Measurements from ENCODE around the gene HNF1B. TPM values are rescaled to one million over a fixed set of nuclear protein-coding genes. Genes with fewer than 3 reads are reported as not detected.

Gene HNF1B
- total and polyA plus RNA-seq, 4 experiments from 2014 or later, result not detected

DNA sequence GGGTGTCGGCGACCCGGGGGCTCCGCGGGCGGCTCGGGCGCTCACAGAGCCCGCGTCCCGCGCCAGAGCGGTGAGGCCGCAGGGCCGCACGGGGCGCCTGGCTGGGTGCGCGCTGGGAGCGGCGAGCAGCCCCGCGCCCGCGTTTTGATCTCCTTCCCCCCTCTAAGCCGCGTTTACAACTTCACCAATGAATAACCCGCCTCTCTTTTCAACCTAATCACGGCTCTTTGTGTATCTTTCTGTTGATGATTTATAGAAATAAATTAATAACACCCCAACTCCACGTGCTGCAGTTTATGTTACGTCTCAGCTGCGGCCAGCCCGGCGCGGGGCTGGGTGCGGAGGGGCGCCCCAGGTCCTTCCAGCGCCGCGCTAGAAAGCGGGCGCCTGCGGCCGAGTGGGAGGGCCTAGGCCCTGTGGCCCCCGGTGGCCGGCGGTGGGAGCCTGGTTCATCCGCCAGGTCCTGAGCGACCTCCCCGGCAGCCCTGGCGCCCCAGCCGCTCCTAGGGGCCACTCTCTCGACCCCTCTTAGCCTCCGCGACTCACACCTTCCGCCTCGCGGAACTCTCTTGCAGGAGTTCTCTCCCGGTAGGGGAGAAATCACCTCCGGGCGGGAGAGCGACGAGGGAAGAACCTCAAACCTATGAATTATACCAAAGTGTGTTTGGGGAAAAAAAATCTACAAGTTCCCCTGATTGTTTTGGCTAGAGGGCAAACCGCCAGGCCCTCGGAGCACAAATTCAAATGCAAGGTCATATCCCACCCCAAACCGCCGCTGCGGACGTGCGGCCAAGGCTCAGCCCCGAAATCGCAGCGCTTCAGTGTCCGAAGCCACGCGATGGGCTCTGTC is 1.9 kb downstream of the HNF1B start:
- no peak overlapping the region for H3K4me3 ChIP-seq (ENCODE audit: low read length in 2 of 2)
- POLR2A ChIA-PET (ENCODE audit: partially characterized antibody), result no interaction called here
- CTCF ChIA-PET (ENCODE audit: partially characterized antibody), result no interaction called here
- Mint-ChIP-seq H3K9me3 (peaks cover 0 to 2% (median 0%) of the 10 kb centered on the region in 8 donors), H3K36me3 (no peaks in the 10 kb centered on the region), H3K4me3 (peak overlapping the region; percentile 49 to 85 (median 65)), H3K27me3 (peaks cover 52 to 68% of the 10 kb centered on the region in 2 donors), H3K27ac (peak overlapping the region in 1 of 7 donors; percentile 18), H3K4me1 (peaks cover 11 to 34% (median 22%) of the 10 kb centered on the region in 4 donors)
- H3K36me3 ChIP-seq (ENCODE audit: insufficient read depth, low read length), result no peaks in the 10 kb centered on the region
- H3K9me3 ChIP-seq (ENCODE audit: control insufficient read depth in 1 of 2, low read length in 2 of 2), result no peaks in the 10 kb centered on the region
- H3K27me3 ChIP-seq (ENCODE audit: insufficient read depth, low read length), result peaks cover 61% of the 10 kb centered on the region
- peak in 2 of 5 donors; percentile 10 to 12 for DNase-seq
- peaks cover 41% of the 10 kb centered on the region for H3K4me1 ChIP-seq (ENCODE audit: insufficient read depth, low read length)
- intact Hi-C loops (cut with micrococcal nuclease), result no loop called here
- no peak overlapping the region for H3K27ac ChIP-seq (ENCODE audit: low read depth, low read length)

DNA sequence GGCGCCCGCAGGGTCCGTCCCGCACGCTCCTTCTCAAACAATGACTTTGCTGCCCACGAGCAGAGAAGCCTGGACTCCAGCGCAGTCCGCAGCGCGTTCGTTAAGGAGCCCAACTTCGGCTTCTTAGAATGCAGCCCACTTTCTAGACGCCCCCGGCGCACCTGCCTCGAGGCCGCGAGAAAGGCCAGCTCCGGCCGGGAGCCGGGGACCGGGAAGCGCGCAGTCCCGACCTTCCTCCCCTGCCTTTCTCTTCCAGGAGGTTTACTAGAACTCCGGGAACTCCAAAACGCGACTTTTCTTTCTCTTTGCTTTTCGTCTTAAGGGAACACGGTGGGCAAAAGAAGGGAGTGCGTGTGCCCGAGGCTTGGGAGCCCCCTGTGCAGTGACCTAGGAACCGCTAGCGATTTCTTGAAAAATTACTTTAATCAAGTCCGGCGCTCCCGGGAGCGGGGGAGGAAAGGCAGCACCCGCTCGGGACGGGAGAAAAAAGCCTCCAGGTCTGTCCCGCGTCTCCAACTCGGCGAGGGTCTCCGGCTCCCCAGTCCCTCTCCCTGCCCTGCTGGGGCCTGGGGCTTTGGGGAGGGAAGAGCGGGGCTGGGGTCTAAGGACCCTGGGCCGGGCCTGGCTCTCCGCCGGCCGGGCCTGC is 2.6 kb downstream of the HNF1B start:
- H3K9me3 ChIP-seq (ENCODE audit: control insufficient read depth in 1 of 2, low read length in 2 of 2), result no peaks in the 10 kb centered on the region
- DNase-seq, result peak in 1 of 5 donors; percentile 3
- H3K27ac ChIP-seq (ENCODE audit: low read depth, low read length), result no peak overlapping the region
- H3K27ac Mint-ChIP-seq, result no peak overlapping the region
- H3K4me1 ChIP-seq (ENCODE audit: insufficient read depth, low read length), result peaks cover 41% of the 10 kb centered on the region
- H3K4me3 Mint-ChIP-seq, result peak overlapping the region; percentile 31 to 80 (median 48)
- POLR2A ChIA-PET (ENCODE audit: partially characterized antibody), result no interaction called here
- H3K27me3 Mint-ChIP-seq, result peaks cover 52 to 62% of the 10 kb centered on the region in 2 donors
- CTCF ChIA-PET (ENCODE audit: partially characterized antibody), result no interaction called here
- H3K9me3 Mint-ChIP-seq, result peaks cover 0 to 2% (median 0%) of the 10 kb centered on the region in 8 donors
- peaks cover 11 to 34% (median 22%) of the 10 kb centered on the region in 4 donors for H3K4me1 Mint-ChIP-seq
- intact Hi-C loops (cut with micrococcal nuclease), result no loop called here
- no peaks in the 10 kb centered on the region for H3K36me3 Mint-ChIP-seq
- H3K36me3 ChIP-seq (ENCODE audit: insufficient read depth, low read length), result no peaks in the 10 kb centered on the region
- peaks cover 63% of the 10 kb centered on the region for H3K27me3 ChIP-seq (ENCODE audit: insufficient read depth, low read length)
- no peak overlapping the region for H3K4me3 ChIP-seq (ENCODE audit: low read length in 2 of 2)

GRCh38 chr17:37741341-37742115 is 3.3 kb downstream of the HNF1B start:
- DNase-seq, result no peak
- ChIA-PET POLR2A (ENCODE audit: partially characterized antibody) (no interaction called here), CTCF (ENCODE audit: partially characterized antibody) (no interaction called here)
- Histone ChIP-seq H3K27me3 (ENCODE audit: insufficient read depth, low read length) (peaks cover 63% of the 10 kb centered on the region), H3K4me3 (ENCODE audit: low read length in 2 of 2) (no peak overlapping the region), H3K36me3 (ENCODE audit: insufficient read depth, low read length) (no peaks in the 10 kb centered on the region), H3K9me3 (ENCODE audit: control insufficient read depth in 1 of 2, low read length in 2 of 2) (no peaks in the 10 kb centered on the region), H3K27ac (ENCODE audit: low read depth, low read length) (no peak overlapping the region), H3K4me1 (ENCODE audit: insufficient read depth, low read length) (peaks cover 41% of the 10 kb centered on the region)
- Mint-ChIP-seq H3K4me1 (peaks cover 11 to 34% (median 22%) of the 10 kb centered on the region in 4 donors), H3K27me3 (peaks cover 55 to 63% of the 10 kb centered on the region in 2 donors), H3K27ac (no peak overlapping the region), H3K9me3 (peaks cover 0 to 2% (median 0%) of the 10 kb centered on the region in 8 donors), H3K36me3 (no peaks in the 10 kb centered on the region), H3K4me3 (peak overlapping the region in 5 of 8 donors; percentile 36 to 72 (median 46))
- intact Hi-C loops (cut with micrococcal nuclease), result no loop called here

GRCh38 chr17:37740915-37741314 is 3.9 kb downstream of the HNF1B start:
- peaks cover 0 to 2% (median 0%) of the 10 kb centered on the region in 8 donors for H3K9me3 Mint-ChIP-seq
- no peak overlapping the region for H3K27ac Mint-ChIP-seq
- ChIA-PET POLR2A (ENCODE audit: partially characterized antibody) (no interaction called here), CTCF (ENCODE audit: partially characterized antibody) (no interaction called here)
- peaks cover 41% of the 10 kb centered on the region for H3K4me1 ChIP-seq (ENCODE audit: insufficient read depth, low read length)
- no peaks in the 10 kb centered on the region for H3K9me3 ChIP-seq (ENCODE audit: control insufficient read depth in 1 of 2, low read length in 2 of 2)
- no peak overlapping the region for H3K27ac ChIP-seq (ENCODE audit: low read depth, low read length)
- H3K4me3 ChIP-seq (ENCODE audit: low read length in 2 of 2), result no peak overlapping the region
- intact Hi-C loops (cut with micrococcal nuclease), result no loop called here
- peaks cover 54 to 64% of the 10 kb centered on the region in 2 donors for H3K27me3 Mint-ChIP-seq
- peaks cover 60% of the 10 kb centered on the region for H3K27me3 ChIP-seq (ENCODE audit: insufficient read depth, low read length)
- DNase-seq, result no peak
- no peak overlapping the region for H3K4me3 Mint-ChIP-seq
- H3K4me1 Mint-ChIP-seq, result peaks cover 11 to 33% (median 22%) of the 10 kb centered on the region in 4 donors
- no peaks in the 10 kb centered on the region for H3K36me3 ChIP-seq (ENCODE audit: insufficient read depth, low read length)
- H3K36me3 Mint-ChIP-seq, result no peaks in the 10 kb centered on the region

DNA sequence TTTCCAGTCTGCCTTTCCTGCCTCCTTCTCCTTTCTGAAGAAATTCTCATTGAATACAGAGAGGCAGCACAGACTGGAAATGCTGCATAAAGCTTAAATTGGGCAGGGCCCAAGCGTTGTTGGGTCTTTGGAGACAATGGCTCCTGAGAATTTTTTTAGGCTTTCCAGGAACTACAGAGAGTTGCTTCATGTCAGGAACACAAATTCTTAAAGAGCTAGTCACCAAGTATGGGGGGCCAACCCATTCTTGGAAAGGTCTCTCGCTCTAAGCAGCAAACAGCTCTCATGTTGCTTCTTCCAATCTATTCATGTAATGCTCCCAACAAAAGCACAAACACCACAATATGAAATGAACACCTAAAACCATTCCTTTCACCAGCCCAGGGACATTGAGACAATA is 6.9 kb downstream of the HNF1B start:
- Mint-ChIP-seq H3K27ac (no peak overlapping the region), H3K36me3 (no peaks in the 10 kb centered on the region)
- CTCF ChIA-PET (ENCODE audit: partially characterized antibody), result no interaction called here

DNA sequence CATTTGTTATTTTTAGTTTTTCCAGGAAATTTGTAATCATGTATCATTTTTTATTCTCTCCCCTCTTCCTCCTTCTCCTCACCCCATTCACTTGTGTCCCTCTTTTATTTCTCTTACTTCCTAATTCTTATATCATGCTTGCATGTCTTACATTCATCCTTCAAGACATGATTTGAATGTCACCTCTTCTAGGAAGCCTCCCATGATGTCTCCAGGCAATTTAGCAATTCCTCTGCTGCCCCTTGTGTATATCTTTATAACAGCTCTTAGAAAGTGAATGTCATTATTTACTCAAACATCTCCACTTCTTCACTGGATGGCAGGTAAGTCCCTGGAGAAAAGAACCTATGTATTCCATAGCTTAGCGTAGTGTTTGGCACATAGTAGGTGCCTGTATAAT is 7.8 kb downstream of the HNF1B start:
- H3K27me3 Mint-ChIP-seq, result peaks cover 41 to 45% of the 10 kb centered on the region in 2 donors

More for the DNA sequence above, 6.9 kb downstream of the HNF1B start:
- no peak for DNase-seq
- H3K27me3 Mint-ChIP-seq, result peaks cover 42 to 48% of the 10 kb centered on the region in 2 donors
- Histone ChIP-seq H3K36me3 (ENCODE audit: insufficient read depth, low read length) (no peaks in the 10 kb centered on the region), H3K4me1 (ENCODE audit: insufficient read depth, low read length) (peaks cover 14% of the 10 kb centered on the region), H3K27ac (ENCODE audit: low read depth, low read length) (no peak overlapping the region), H3K27me3 (ENCODE audit: insufficient read depth, low read length) (peaks cover 33% of the 10 kb centered on the region), H3K9me3 (ENCODE audit: control insufficient read depth in 1 of 2, low read length in 2 of 2) (no peaks in the 10 kb centered on the region), H3K4me3 (ENCODE audit: low read length in 2 of 2) (no peak overlapping the region)
- H3K4me3 Mint-ChIP-seq, result no peak overlapping the region
- peaks cover 3 to 10% (median 6%) of the 10 kb centered on the region in 4 donors for H3K4me1 Mint-ChIP-seq
- H3K9me3 Mint-ChIP-seq, result peaks cover 0 to 2% (median 0%) of the 10 kb centered on the region in 8 donors
- POLR2A ChIA-PET (ENCODE audit: partially characterized antibody), result no interaction called here
- intact Hi-C loops (cut with micrococcal nuclease), result no loop called here

DNA sequence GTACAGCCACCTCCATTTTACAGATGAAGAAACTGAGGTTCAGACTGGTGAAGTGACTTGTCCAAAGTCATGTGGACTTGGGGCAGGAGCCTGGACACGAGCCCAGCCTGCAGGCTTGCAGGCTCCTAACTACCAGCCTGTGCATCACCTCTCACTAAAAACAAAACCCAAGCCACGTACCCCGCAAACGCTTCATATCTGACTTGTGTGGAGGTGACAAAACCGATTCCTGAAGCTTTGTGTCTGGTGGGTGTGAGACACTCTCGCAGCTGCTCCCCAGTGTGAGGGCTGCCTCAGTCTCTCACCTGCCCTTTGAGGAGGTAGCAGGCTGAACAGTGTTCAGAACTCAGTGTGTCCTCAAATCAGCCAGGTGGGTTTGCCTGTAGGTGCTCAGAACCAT is 8.4 kb downstream of the HNF1B start:
- ChIA-PET POLR2A (ENCODE audit: partially characterized antibody) (no interaction called here), CTCF (ENCODE audit: partially characterized antibody) (no interaction called here)
- Mint-ChIP-seq H3K4me3 (no peak overlapping the region), H3K36me3 (no peaks in the 10 kb centered on the region), H3K4me1 (peaks cover 0 to 2% (median under 1%) of the 10 kb centered on the region in 4 donors), H3K9me3 (peaks cover 0 to 2% (median 0%) of the 10 kb centered on the region in 8 donors), H3K27ac (no peak overlapping the region), H3K27me3 (peaks cover 37 to 40% of the 10 kb centered on the region in 2 donors)
- peaks cover 1% of the 10 kb centered on the region for H3K4me1 ChIP-seq (ENCODE audit: insufficient read depth, low read length)
- no peaks in the 10 kb centered on the region for H3K9me3 ChIP-seq (ENCODE audit: control insufficient read depth in 1 of 2, low read length in 2 of 2)
- H3K36me3 ChIP-seq (ENCODE audit: insufficient read depth, low read length), result no peaks in the 10 kb centered on the region
- H3K27ac ChIP-seq (ENCODE audit: low read depth, low read length), result no peak overlapping the region
- H3K4me3 ChIP-seq (ENCODE audit: low read length in 2 of 2), result no peak overlapping the region
- DNase-seq, result no peak
- peaks cover 30% of the 10 kb centered on the region for H3K27me3 ChIP-seq (ENCODE audit: insufficient read depth, low read length)
- intact Hi-C loops (cut with micrococcal nuclease), result no loop called here

More for the DNA sequence above, 7.8 kb downstream of the HNF1B start:
- CTCF ChIA-PET (ENCODE audit: partially characterized antibody), result no interaction called here
- peaks cover 33% of the 10 kb centered on the region for H3K27me3 ChIP-seq (ENCODE audit: insufficient read depth, low read length)
- peaks cover 0 to 2% (median 0%) of the 10 kb centered on the region in 8 donors for H3K9me3 Mint-ChIP-seq
- H3K36me3 ChIP-seq (ENCODE audit: insufficient read depth, low read length), result no peaks in the 10 kb centered on the region
- peaks cover 0 to 8% (median 4%) of the 10 kb centered on the region in 4 donors for H3K4me1 Mint-ChIP-seq
- peaks cover 8% of the 10 kb centered on the region for H3K4me1 ChIP-seq (ENCODE audit: insufficient read depth, low read length)
- no peak overlapping the region for H3K4me3 Mint-ChIP-seq
- H3K27ac ChIP-seq (ENCODE audit: low read depth, low read length), result no peak overlapping the region
- POLR2A ChIA-PET (ENCODE audit: partially characterized antibody), result no interaction called here
- H3K9me3 ChIP-seq (ENCODE audit: control insufficient read depth in 1 of 2, low read length in 2 of 2), result no peaks in the 10 kb centered on the region
- H3K4me3 ChIP-seq (ENCODE audit: low read length in 2 of 2), result no peak overlapping the region
- intact Hi-C loops (cut with micrococcal nuclease), result no loop called here
- no peak overlapping the region for H3K27ac Mint-ChIP-seq
- DNase-seq, result no peak
- no peaks in the 10 kb centered on the region for H3K36me3 Mint-ChIP-seq

All from CD4-positive, alpha-beta memory T cell (primary cell).